Activated CD8-positive, alpha-beta memory T cell treated with anti-CD3 and anti-CD28 coated beads, Interleukin-2, amount 50 U/mL, for 1 hour (primary cell): ENCODE data around the gene PEX10.
"Not testable (repeated sequence)": the region's sequence is repeated elsewhere in the genome, so short reads cannot be mapped to it uniquely, and the experiment has no call there.

ENCODE experiments used
- DNase-seq: peaks from one replicate; pipeline ENCODE4 v3.0.0-alpha.2; 2020; ENCODE audit errors: extremely low read depth

Gene PEX10

DNA sequence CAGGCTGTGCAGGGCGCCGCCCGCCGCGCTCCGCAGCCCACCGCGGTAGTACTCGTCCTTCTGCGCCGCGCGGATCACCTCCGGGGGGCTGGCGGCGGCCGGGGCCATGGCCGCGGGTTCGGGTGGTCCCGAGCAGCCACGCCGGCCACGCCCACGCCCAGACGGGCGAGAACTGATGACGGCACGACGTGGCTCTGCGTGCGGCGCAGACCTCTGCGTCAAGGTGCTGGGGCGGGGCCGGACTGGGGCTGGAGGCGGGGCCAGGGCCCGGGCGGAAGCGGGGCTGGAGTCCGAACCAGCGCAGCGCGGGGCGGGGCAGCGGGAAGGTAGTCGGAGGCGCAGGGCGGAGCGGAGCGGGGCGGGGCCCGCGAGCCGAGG lies at the start of gene PEX10:
TSS of gene PEX10 (minus strand) at position 170 of the 378 bp plus-strand sequence. CDS start at position 108, 62 bp downstream.
- peak; percentile 87 for DNase-seq

DNA sequence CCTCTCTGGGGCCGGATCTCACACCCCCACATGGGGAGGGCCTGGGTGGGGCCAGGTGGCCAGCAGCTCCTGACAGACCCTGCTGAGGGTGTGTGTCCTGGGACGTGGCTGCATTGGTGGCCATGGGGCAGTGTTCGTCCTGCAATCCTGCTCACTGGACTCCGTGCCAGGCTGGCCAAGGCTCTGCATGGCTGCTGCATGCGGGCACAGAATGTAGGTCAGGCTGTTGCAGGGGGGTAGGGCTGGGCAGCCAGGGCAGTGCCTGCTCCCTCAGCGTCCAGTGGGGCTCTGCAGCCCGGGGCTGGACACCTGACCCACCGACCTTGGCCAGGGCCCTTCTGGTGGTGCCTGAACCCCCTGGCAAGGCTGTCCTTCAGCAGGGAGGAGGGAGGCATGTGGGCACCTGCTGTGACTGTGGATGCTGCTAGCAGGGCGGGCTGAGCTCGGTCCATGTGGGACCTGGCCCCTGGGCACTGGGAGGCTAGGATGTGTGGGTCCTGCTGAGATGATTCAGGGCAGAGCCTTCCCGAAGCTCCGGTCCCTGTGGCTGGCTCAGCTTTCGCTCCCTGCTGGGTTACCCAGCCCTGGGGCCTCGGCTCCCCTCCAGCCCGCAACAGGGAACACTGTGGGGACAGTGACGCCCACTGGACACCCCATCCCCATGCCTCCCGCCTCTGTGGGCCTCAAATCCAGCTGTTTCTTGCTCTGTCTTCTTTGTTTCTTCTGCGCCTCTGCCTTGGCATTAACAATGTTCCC lies 48.8 kb upstream of the PEX10 start:
- DNase-seq: no peak

DNA sequence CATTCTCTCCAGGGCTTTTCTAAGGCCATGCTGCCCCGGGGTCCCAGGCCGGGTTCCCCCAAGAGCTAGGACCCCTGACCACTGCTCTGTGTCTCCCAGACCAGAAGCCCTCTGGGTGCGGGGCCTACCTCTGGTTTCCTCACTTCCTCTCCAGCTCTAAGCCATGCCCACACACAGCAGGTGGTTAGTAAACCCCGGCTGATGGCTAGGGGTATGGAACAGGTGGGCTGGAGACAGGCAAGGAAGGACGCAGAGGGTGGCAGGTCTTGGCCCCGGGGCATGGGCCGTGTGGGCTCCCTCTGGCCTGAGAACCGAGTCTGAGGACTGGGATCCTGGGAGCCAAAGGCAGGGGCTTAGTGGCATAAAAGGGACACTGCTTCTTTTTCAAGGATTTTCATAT lies 47.8 kb upstream of the PEX10 start:
- DNase-seq: no peak

DNA sequence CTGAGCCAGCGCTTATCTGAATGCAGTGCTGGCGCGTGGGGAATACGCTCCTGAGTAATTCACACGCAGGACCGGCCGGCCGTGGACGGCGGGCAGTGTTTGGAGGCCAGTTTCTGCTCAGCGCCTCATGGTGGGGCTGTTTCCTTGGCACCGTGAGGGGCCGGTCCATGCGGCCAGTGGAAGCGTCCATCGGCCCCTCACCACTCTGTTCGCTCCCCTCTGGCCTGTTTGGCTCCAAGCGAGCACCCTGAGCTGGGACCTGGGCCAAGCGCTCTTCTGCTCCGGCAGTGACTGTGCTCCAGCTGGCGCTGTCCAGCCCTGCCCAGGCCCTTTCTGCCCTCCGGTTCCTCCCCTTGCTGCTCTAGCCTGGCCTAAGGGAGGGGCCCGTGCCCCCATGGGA lies 47.4 kb upstream of the PEX10 start:
- DNase-seq: no peak

DNA sequence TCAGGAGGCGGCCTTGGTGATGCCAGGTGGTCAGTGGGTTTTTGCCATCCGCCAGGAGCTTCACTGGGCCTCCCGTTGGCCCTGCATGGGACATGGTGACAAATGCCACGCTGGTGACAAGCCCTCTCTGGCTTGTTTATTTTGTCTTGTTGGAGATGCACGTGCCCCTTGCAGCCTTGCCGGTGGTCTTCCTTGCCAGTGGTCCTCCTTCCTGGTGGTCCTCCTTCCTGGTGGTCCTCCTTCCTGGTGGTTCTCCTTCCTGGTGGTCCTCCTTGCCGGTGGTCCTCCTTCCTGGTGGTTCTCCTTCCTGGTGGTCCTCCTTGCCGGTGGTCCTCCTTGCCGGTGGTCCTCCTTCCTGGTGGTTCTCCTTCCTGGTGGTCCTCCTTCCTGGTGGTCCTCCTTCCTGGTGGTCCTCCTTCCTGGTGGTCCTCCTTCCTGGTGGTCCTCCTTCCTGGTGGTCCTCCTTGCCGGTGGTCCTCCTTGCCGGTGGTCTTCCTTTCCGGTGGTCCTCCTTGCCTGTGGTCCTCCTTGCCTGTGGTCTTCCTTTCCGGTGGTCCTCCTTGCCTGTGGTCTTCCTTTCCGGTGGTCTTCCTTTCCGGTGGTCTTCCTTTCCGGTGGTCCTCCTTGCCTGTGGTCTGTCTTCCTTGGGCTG lies 46.9 kb upstream of the PEX10 start:
- DNase-seq: not testable (repeated sequence)

DNA sequence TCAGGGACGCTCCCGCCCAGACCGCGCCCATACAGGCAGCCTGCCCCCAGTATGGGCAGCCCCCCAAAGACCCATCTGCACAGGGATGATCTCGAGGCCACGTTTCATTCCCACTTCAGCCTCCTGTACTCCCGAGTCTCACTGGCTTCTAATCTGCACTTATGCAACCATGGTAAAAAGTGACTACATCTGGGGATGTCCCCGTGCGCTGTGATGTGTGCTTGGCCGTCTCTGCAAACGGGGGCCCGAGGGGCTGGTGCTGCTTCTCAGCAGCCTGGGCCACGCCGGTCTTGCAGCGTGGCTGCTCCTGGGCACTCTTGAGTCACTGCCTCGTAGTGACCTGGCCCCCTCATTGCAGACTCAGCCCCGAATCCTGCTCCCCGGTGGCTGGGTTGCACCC lies 46.3 kb upstream of the PEX10 start:
- no peak for DNase-seq

DNA sequence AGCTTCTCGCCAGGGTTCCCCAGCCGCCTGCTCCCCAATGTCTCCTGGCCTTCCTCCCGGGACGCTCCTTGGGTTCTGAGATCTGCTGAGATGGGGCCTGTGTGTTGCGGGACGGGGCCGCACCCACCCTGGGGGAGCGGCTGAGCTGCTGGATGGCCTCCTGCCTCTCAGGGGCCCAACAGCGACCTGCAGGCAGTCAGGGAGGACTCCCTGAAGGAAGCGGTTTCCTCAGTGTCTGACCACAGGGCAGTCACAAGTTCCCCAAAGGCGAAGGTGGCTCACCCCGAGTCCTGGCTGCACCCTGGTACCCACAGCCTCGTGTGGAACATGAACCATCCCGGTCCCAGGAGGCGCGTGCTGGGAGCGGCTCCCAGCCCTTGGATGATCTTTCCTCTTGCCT lies 45.1 kb upstream of the PEX10 start:
- DNase-seq: no peak

DNA sequence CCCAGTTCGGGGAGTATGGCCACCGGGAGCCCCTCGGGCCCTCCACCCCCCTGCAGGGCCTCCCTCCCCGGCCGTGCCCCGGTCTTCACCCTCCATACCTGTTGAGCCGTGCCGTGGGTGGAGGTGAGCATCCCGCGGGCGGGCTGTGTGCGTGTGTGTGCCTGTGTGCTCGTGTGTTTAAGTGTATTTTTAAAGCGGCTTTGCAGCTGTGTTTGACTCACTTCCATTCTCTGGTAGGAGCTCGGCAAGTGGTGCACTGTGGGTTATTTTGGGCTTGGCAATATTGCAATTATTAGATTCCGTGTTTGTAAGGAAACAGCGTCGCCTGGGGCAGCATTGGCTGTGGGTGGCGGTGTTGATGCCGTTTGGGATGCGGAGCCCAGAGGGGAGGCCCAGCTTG lies 43.4 kb upstream of the PEX10 start:
- DNase-seq: no peak

DNA sequence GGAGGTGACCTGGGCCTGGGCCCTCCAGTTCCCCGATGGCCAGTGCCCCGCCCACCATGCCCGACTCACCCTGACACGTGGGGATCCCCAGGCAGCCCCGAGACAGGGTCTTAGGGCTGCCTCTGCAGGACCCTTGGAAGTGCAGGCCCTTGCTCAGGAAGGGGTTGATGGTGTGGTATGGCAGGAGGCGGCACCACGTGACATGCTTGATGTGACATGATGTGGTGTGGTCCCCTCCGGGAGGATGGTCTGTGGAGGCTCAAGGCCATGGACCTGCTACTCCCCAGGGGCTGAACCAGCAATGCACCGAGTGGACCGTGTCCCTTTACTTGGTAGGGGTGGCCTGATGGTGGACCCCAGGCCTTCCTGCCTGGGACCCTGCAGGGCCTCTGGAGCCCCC lies 41.9 kb upstream of the PEX10 start:
- DNase-seq: no peak

DNA sequence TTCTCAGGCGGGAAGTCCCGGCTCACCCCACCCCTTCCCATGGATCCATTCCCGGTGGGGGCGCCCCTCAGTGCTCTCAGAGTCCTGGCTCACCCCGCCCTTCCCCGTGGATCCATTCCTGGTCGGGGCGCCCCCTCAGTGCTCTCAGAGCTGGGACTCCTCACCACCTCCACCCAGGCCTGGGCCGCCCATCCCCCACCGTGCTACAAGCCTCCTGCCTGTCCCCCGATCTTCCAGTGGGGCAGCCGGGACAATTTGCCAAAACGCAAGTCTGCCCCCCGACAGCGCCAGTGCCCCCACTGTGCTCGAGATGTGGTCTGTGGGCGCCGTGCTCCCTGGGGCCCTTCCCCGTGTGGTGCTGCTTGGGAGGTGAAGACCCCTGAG lies 40.6 kb upstream of the PEX10 start:
- no peak for DNase-seq

DNA sequence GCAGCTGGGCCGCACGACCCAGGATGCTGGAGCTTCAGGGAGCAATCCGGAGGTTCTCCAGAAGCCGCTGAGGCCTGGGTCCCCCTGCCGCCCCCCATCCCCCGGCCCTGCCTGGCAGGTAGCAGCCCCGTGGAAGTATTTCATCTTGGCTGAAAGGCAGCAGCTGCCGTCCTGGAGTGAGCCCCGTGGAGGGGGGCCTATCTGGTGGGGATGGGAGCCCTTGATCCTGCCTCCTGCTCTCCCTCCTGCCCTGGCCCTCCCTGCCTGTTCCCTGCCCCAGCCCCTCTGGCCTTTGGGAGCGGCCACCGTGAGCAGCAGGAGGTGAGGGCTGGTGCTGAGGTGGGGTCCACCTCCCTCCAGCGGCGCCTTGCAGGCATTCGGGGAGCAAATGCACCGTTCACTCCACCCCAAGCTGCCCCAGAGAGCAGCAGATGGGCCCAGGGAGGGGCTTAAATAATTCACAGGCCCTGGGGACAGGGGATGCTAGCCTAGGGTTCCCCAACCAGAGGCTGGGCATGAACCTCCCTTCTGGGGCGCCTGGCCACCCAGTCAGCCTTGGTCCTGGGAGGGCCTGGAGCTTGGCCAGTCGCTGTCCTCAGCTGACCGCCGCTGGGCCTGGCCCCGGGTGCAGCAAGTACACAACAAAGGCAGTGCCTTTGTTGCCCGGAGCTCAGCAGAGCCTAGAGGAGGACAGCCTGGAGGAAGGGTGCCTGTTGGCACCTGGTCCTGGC lies 40.0 kb upstream of the PEX10 start:
- no peak for DNase-seq

DNA sequence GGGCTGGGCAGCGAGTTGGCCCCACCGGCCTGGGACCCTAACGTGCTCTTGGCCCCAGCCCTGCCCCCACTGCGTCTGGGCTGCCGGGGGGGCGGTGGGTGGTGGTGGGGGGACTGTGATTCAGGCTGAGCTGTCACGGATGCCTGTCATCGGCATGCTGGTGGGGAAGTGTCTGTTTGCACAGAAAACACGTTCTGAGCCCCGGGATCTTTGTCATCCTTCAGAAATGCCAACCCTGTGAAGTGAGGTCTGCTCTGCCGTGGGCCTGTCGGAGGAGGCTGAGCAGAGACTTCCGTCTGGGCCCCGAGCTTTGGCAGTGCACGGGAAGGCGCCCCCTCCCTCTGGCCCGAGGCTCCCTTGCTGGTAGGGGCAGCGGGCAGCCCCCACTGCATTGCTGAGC lies 39.4 kb upstream of the PEX10 start:
- no peak for DNase-seq

DNA sequence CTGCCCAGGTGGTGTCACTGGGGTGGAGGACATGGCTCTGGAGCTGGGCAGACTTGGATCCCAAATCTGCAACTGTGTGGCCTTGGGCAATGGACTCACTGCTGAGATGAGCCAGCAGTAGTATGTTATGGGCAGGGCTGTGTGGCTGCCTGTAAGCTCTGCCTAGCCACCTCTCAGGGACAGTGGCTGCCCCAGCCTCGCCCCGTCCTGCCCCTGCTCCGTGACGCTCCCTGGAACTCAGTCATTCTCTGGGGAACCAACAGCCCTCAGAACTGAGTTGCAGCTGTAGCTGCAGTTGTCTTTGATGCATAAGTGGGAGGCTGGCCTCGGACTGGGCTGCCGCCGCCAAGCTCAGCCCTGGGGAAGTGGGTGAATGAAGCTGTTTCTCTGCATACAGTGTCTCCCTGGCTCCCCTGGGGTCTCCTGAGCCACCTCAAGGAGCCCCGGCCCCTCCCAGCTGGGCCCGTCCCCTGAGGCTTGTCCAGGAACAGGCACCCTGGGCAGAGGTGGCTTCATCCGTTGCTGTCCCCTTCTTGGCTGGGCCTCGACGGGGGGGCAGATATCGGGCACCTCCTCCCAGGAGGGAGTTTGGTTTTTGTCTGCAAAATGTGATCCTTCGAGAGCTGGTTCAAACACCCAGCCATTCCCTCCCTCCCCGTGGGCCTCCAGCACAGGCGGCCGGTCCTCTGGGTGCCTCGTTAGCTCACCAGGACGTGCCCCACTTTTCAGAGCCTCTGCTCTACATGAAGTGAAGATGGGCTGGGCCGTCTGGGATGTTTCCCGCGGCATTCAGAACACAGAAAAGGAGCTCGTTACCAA lies 37.5 kb upstream of the PEX10 start:
- DNase-seq: no peak

DNA sequence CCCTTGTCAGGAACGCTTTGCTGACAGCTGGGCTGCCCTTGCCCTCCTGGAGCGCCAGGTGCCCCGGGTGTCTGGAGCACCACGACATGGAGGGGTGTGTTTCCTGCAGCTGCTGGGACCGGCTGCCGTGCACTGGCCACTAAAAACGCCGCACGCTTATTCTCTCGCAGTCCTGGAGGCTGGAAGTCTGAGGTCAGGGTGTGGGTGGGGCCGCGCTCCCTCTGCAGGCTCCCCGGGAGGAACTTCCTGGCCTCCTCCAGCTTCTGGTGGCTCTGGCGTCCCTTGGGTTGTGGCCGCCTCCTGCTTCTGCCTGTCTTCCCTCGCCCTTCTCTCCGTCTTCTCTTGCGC lies 35.7 kb upstream of the PEX10 start:
- no peak for DNase-seq

DNA sequence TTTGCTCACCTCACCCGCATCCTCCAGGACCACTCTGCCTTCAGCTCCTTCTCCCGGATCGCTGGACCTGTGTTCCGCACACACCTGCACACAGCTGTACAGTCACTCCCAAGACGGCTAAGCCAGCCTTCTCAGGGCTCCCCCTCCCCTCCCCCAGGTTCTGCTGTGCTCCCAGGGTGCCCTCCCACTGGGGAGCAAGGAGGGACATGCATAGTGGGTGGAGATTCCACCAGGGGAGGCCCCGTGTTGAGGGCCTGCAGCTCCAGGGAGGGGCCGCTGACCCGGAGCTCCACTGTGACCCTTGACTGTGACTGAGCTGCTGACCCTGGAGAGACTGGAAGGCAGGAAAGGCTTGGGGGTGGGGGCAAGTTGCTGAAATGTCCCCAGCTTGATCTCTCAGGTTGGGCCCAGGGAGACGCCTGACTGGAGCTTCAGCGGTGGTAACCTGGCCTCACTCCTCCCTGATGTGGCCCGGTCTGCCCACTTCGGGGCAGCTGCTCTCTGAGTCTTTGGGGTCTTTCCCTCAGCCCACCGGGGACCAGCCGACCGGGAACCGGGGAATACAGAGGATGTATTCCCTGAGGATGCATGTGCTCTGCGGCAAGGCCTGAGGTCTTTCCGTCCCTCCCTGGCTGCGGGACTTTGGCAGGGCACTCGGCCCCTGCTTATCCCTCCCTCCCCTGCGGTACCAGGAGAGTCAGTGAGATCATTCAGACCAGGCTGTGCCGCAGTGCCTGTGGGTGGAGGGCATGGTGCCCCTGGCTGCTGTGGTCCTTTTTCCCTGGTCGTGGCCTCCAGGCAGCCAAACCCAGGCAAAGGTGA lies 35.1 kb upstream of the PEX10 start:
- no peak for DNase-seq

DNA sequence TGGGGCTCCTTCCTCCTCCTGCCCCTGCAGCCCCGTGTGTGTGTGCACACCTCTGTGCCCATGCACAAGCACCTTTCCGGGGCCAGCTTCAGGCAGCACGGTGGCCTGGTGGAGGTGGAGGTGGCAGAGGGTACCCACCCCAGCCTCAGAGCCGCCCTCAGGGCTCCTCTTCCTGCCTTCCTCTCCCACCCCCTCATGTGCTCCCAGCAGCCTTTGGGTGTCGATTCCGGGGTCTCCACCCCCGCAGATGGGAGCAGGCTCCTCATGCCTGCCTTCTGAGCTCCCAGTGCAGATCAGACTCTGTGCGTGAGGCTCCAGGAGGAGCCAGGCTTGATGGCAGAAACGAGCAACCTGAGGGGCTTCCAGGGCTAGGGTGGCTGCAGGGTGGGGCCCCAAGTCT lies 34.5 kb upstream of the PEX10 start:
- no peak for DNase-seq

DNA sequence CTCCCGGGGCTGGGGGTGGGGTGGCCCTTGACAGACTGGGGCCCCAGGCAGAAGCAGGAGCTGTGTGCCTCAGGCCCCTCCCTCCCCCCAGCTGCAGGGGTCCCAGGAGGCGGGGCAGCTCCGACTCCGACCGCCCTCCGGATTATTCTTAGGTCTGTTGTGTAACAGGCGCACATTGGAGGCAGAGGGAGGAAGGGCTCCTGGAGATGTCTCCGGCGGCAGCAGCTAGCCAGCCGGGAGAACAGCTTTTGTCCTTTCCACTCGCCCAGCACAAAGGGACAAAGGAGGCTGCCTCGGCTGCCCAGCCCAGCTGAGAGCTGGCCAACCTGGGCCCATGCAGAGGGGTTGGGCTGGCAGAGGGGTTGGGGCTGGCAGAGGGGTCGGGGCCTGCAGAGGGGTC lies 34.0 kb upstream of the PEX10 start:
- DNase-seq: no peak

DNA sequence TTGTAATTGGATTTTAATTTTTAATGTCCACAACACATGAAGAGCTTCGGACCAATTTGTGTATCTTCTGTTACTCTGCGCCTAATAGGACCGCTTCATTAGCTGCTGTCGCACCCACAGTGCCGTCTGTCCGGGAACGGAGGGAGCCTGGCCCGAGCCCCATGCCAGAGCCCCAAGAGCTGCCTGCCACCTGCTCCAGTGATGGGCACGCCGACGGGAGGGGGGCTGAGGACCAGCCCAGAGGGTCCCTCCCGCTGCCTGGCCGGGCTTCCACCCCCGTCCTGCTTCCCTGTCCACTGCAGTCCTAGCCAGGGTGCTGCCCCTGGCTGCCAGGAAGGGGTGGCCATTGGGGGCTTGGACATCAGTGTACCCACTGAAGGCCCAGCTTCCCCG lies 33.5 kb upstream of the PEX10 start:
- no peak for DNase-seq

DNA sequence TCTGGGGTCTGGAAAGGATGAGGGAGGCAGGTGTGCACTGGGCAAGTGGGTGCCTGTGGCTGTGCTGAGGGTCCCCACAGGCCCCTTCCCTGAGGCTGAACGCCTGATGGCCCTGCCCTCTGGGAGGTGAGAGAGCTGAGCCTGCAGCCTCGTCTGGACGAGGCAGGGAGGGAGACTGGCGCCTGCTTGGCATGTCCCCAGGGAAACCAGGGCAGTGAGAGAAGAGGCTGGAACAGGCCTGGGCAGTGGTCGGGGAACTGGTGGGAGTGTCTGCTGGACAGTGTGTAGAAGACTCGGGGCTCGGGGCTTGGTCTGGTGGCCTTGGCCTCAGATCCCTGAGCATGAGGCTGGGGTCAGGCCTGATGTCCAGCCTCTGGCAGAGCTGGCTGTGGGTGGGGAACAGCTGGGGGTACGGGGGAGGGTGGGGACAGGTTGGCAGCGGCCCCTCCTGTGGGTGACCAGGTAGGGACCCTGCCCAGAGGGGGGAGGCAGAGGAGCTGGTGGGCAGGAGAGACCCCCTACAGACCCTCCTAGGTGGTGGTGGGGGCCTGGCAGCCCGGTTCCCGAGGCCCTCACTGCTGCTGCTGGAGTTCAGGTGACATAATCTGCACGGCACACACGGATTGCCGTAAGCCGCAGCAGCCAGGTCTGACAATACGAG lies 32.9 kb upstream of the PEX10 start:
- no peak for DNase-seq

DNA sequence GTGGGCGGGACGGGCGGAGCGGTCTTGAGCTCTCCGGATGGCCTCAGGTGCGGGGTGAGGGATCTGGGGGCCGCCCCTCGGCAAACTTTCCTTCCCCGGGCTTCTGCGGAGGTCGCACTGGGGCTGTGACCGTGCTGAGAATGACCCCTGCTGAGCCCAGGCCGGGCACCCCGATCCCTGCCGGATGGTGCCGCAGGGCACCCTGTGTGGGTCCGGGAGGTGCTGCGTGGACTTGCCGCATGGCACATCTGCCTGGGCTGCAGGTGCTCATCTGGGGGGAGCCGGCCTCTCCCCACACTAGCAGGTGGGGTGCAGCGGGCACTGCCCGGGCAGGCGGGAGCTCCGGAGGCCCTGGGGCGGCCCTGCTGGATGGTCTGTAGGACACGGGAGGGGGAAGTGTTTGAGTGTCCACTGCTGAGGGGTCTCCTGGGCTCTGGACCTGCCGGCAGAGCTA lies 31.8 kb upstream of the PEX10 start:
- no peak for DNase-seq
